ENCODE data around the gene UNKL. TPM values are rescaled to one million over a fixed set of nuclear protein-coding genes. Genes with fewer than 3 reads are reported as not detected.

UNKL gene
- total RNA-seq, 2 donors from 2014 or later, result 63.0 to 64.8 TPM

- no peak overlapping the region for H3K4me3 Mint-ChIP-seq
- peaks cover 7% of the 10 kb centered on the region for H3K4me1 Mint-ChIP-seq
- H3K36me3 Mint-ChIP-seq (ENCODE audit: low read depth), result no peaks in the 10 kb centered on the region
Measured at GRCh38 chr16:1364510-1364909, 50.0 kb downstream of the UNKL start.

GRCh38 chr16:1363501-1364041 lies 50.9 kb downstream of the UNKL start:
- H3K36me3 Mint-ChIP-seq (ENCODE audit: low read depth), result no peaks in the 10 kb centered on the region
- DNase-seq, result peak; percentile 41 to 69 (median 51)

More at GRCh38 chr16:1364510-1364909, 50.0 kb downstream of the UNKL start:
- no peak for DNase-seq
- Mint-ChIP-seq H3K27me3 (no peaks in the 10 kb centered on the region), H3K27ac (no peak overlapping the region)
- no peak for ATAC-seq
- H3K9me3 ChIP-seq (ENCODE audit: control insufficient read depth, low read length, poor library complexity, severe bottlenecking), result no peaks in the 10 kb centered on the region

GRCh38 chr16:1362807-1363206 lies 51.7 kb downstream of the UNKL start:
- DNase-seq (no peak), ATAC-seq (no peak)
- H3K27ac Mint-ChIP-seq, result no peak overlapping the region
- no peaks in the 10 kb centered on the region for H3K27me3 Mint-ChIP-seq
- peaks cover 9% of the 10 kb centered on the region for H3K4me1 Mint-ChIP-seq
- no peaks in the 10 kb centered on the region for H3K36me3 Mint-ChIP-seq (ENCODE audit: low read depth)
- no peak overlapping the region for H3K4me3 Mint-ChIP-seq
- no peaks in the 10 kb centered on the region for H3K9me3 ChIP-seq (ENCODE audit: control insufficient read depth, low read length, poor library complexity, severe bottlenecking)

More at GRCh38 chr16:1363501-1364041, 50.9 kb downstream of the UNKL start:
- peak; percentile 97 for ATAC-seq
- Mint-ChIP-seq H3K4me3 (peak overlapping the region; percentile 57), H3K27ac (no peak overlapping the region), H3K27me3 (no peaks in the 10 kb centered on the region), H3K4me1 (peaks cover 7% of the 10 kb centered on the region)
- no peaks in the 10 kb centered on the region for H3K9me3 ChIP-seq (ENCODE audit: control insufficient read depth, low read length, poor library complexity, severe bottlenecking)

DNA sequence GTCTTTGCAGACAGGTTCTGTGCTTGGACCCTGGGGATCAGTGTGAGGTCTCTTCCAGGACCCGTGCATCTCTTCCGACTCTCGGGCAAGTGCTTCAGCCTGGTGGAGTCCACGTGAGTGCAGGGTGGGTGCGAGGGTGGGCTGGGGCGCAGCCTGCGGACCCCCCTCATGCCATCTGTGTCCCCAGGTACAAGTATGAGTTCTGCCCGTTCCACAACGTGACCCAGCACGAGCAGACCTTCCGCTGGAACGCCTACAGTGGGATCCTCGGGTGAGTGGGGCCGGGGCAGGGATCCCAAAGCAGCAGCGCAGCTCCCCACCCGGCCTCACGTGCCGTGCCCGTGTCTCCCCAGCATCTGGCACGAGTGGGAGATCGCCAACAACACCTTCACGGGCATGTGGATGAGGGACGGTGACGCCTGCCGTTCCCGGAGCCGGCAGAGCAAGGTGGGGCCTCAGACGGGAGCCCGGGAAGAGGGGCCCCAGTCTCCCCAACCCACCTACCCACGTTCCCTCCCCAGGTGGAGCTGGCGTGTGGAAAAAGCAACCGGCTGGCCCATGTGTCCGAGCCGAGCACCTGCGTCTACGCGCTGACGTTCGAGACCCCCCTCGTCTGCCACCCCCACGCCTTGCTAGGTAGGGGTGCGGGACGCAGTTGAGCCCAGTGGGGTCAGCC lies 52.7 kb downstream of the UNKL start:
- Mint-ChIP-seq H3K27me3 (no peaks in the 10 kb centered on the region), H3K27ac (no peak overlapping the region), H3K4me3 (no peak overlapping the region), H3K4me1 (peaks cover 9% of the 10 kb centered on the region), H3K36me3 (ENCODE audit: low read depth) (no peaks in the 10 kb centered on the region)
- no peaks in the 10 kb centered on the region for H3K9me3 ChIP-seq (ENCODE audit: control insufficient read depth, low read length, poor library complexity, severe bottlenecking)
- DNase-seq (no peak), ATAC-seq (no peak)

DNA sequence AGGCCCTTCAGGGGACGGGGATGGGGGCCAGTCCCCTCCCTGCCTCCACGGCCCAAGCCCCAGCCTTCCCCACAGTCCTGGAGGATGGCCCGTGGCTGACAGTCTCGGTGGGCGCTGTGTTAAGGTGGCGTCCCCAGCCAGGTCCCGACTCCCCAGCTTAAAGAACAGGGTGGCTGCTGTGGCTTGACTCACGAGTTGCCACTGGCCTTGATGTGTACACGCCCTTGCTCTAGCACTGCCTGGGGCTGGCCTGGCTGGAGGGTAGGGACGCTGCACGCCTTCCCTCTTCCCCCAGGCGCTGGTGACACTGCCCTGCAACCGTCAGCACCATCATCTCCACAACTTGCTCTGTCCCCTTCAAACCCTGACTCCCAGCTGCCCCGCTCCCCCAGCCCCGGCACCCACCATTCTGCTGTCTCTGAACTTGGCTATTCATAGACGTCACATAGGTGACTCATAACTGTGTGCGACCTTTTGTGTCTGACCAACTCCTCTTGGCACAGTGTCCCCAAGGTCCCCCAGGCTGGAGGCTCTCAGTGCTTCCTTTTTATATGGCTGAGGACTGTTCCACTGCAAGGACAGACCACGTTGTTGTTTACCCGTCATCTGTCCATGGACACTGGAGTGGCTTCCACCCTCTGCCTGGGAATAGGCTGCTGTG lies 56.5 kb downstream of the UNKL start:
- no peak overlapping the region for H3K4me3 Mint-ChIP-seq
- ATAC-seq, result no peak
- peaks cover 17% of the 10 kb centered on the region for H3K4me1 Mint-ChIP-seq
- no peaks in the 10 kb centered on the region for H3K27me3 Mint-ChIP-seq
- H3K36me3 Mint-ChIP-seq (ENCODE audit: low read depth), result no peaks in the 10 kb centered on the region
- no peaks in the 10 kb centered on the region for H3K9me3 ChIP-seq (ENCODE audit: control insufficient read depth, low read length, poor library complexity, severe bottlenecking)
- no peak for DNase-seq
- no peak overlapping the region for H3K27ac Mint-ChIP-seq

- Mint-ChIP-seq H3K36me3 (ENCODE audit: low read depth) (no peaks in the 10 kb centered on the region), H3K4me1 (peaks cover 28% of the 10 kb centered on the region), H3K27me3 (no peaks in the 10 kb centered on the region), H3K27ac (no peak overlapping the region), H3K4me3 (no peak overlapping the region)
- no peaks in the 10 kb centered on the region for H3K9me3 ChIP-seq (ENCODE audit: control insufficient read depth, low read length, poor library complexity, severe bottlenecking)
- ATAC-seq, result no peak
- DNase-seq, result no peak
Measured at GRCh38 chr16:1356061-1356900, 58.2 kb downstream of the UNKL start.

- H3K36me3 Mint-ChIP-seq (ENCODE audit: low read depth), result no peaks in the 10 kb centered on the region
- no peak overlapping the region for H3K4me3 Mint-ChIP-seq
- no peaks in the 10 kb centered on the region for H3K9me3 ChIP-seq (ENCODE audit: control insufficient read depth, low read length, poor library complexity, severe bottlenecking)
- peaks cover 29% of the 10 kb centered on the region for H3K4me1 Mint-ChIP-seq
- ATAC-seq (no peak), DNase-seq (no peak)
- H3K27me3 Mint-ChIP-seq, result no peaks in the 10 kb centered on the region
- H3K27ac Mint-ChIP-seq, result no peak overlapping the region
Measured at GRCh38 chr16:1355591-1355990, 58.9 kb downstream of the UNKL start.

GRCh38 chr16:1354815-1355540 lies 59.5 kb downstream of the UNKL start:
- H3K36me3 Mint-ChIP-seq (ENCODE audit: low read depth), result no peaks in the 10 kb centered on the region
- H3K9me3 ChIP-seq (ENCODE audit: control insufficient read depth, low read length, poor library complexity, severe bottlenecking), result no peaks in the 10 kb centered on the region
- ATAC-seq, result no peak
- peaks cover 34% of the 10 kb centered on the region for H3K4me1 Mint-ChIP-seq
- DNase-seq, result no peak
- peak overlapping the region; percentile 57 for H3K27ac Mint-ChIP-seq
- H3K27me3 Mint-ChIP-seq, result no peaks in the 10 kb centered on the region
- H3K4me3 Mint-ChIP-seq, result no peak overlapping the region

GRCh38 chr16:1351582-1352362 lies 62.7 kb downstream of the UNKL start, which contains the start of the genes GNPTG and TSR3:
Gene GNPTG, plus strand, starts transcription at chr16:1351931. Its CDS starts 35 bp downstream, at chr16:1351966.
Gene TSR3, minus strand, starts transcription at chr16:1351878. Its CDS starts 74 bp downstream, at chr16:1351804.
- H3K9me3 ChIP-seq (ENCODE audit: control insufficient read depth, low read length, poor library complexity, severe bottlenecking), result no peaks in the 10 kb centered on the region
- ATAC-seq, result peak; percentile 92
- Mint-ChIP-seq H3K4me3 (peak within 1 kb of the TSS; percentile 87), H3K27me3 (no peaks in the 10 kb centered on the region), H3K27ac (peak within 1 kb of the TSS; percentile 88), H3K4me1 (peaks cover 34% of the 10 kb centered on the region), H3K36me3 (ENCODE audit: low read depth) (no peaks in the 10 kb centered on the region)
- peak; percentile 84 to 87 (median 86) for DNase-seq

GRCh38 chr16:1351215-1351581 lies 63.3 kb downstream of the UNKL start:
- Mint-ChIP-seq H3K4me3 (peak overlapping the region; percentile 87), H3K36me3 (ENCODE audit: low read depth) (no peaks in the 10 kb centered on the region), H3K4me1 (peaks cover 34% of the 10 kb centered on the region), H3K27ac (peak overlapping the region; percentile 75), H3K27me3 (no peaks in the 10 kb centered on the region)
- peak; percentile 15 for ATAC-seq
- H3K9me3 ChIP-seq (ENCODE audit: control insufficient read depth, low read length, poor library complexity, severe bottlenecking), result no peaks in the 10 kb centered on the region
- DNase-seq, result no peak

- DNase-seq (no peak), ATAC-seq (no peak)
- peaks cover 30% of the 10 kb centered on the region for H3K4me1 Mint-ChIP-seq
- no peaks in the 10 kb centered on the region for H3K27me3 Mint-ChIP-seq
- H3K4me3 Mint-ChIP-seq, result peak overlapping the region; percentile 87
- peak overlapping the region; percentile 75 for H3K27ac Mint-ChIP-seq
- H3K9me3 ChIP-seq (ENCODE audit: control insufficient read depth, low read length, poor library complexity, severe bottlenecking), result no peaks in the 10 kb centered on the region
- H3K36me3 Mint-ChIP-seq (ENCODE audit: low read depth), result no peaks in the 10 kb centered on the region
Measured at GRCh38 chr16:1350691-1351090, 63.8 kb downstream of the UNKL start.

DNA sequence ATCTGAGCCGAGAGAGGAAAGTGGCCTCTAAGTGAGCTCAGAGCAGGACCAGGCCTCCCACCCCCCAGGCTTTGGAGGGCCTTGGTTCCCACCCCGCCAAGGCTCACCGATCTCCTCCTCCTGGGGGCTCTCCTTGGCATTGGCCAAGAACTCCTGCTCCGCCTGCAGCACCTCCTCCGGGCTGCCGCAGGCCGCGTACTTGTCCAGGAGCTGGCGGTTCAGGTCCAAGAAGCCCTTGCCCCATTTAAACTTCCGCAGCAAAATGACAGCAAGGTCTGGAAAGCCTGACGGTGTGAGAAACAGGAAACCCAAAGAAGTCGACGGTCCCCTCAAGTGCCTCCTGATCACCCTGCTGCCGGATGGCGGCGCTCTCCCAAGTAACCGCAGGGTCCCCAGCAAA lies 64.6 kb downstream of the UNKL start:
- Mint-ChIP-seq H3K4me1 (peaks cover 25% of the 10 kb centered on the region), H3K27me3 (no peaks in the 10 kb centered on the region), H3K4me3 (peak overlapping the region; percentile 53), H3K27ac (no peak overlapping the region), H3K36me3 (ENCODE audit: low read depth) (no peaks in the 10 kb centered on the region)
- no peaks in the 10 kb centered on the region for H3K9me3 ChIP-seq (ENCODE audit: control insufficient read depth, low read length, poor library complexity, severe bottlenecking)
- ATAC-seq (no peak), DNase-seq (no peak)
